K562 (cell line): Measurements from ENCODE around the gene SERPINA1. TPM values are rescaled to one million over a fixed set of nuclear protein-coding genes. Genes with fewer than 3 reads are reported as not detected.

Source experiments
- CREBBP ChIP-seq: IDR thresholded peaks from one replicate; pipeline ENCODE4 v1.6.1; 2012; ENCODE audit warnings: low read depth, mild to moderate bottlenecking, control low read depth, inconsistent platforms, low read length
- HMGN3 ChIP-seq: IDR thresholded peaks from 2 replicates; pipeline ENCODE4 v1.6.1; 2011; ENCODE audit warnings: borderline replicate concordance, low read depth, mild to moderate bottlenecking, mixed read lengths, low read length; ENCODE audit not compliant: insufficient read length; ENCODE audit errors: extremely low read depth
- MECOM ChIP-seq: fragments of 250-450 bp; sonication (Bioruptor Pico); IDR thresholded peaks from 2 replicates; pipeline ENCODE4 v1.8.0; 2022; ENCODE audit warnings: inconsistent platforms
- MEF2A ChIP-seq: IDR thresholded peaks from 2 replicates; pipeline ENCODE4 v1.6.1; 2011; ENCODE audit warnings: low read depth, mild to moderate bottlenecking, low read length, moderate library complexity; ENCODE audit not compliant: control insufficient read depth
- RBM22 ChIP-seq: fragments of 200-400 bp; formaldehyde crosslinking; IDR thresholded peaks from 2 replicates; pipeline ENCODE4 v1.6.1; 2018; ENCODE audit warnings: low read length, low read depth; ENCODE audit not compliant: poor library complexity, severe bottlenecking
- SMAD1 ChIP-seq: fragments of 150-350 bp; IDR thresholded peaks from 2 replicates; pipeline ENCODE4 v1.6.1; 2014; ENCODE audit warnings: low read length, low read depth; ENCODE audit not compliant: partially characterized antibody
- polyA plus RNA-seq, 8 experiments: library from polyadenylated mRNA; depleted of rRNA in 4 of 8; stranded (reverse) in 5 of 8; unstranded in 3 of 8; fragments of >200 nt; fragmentation: Nextera tagmentation in 2 of 8; fragmentation: Illumina TruSeq in 1 of 8; extraction: Ambion mirVana in 2 of 8; extraction: Trizol in 1 of 8; gene quantifications; 2 replicates each; pipeline versions ENCODE4 v1.2.1 to v1.2.3, GENCODE V29; 2011 to 2014; ENCODE audit warnings: inconsistent platforms in 1 of 8, missing spikeins in 1 of 8
- total RNA-seq, 7 experiments: library from RNA; depleted of rRNA in 6 of 7; stranded (reverse); fragments of >200 nt in 6 of 7; fragmentation: Illumina TruSeq in 2 of 7; extraction: Trizol in 2 of 7; gene quantifications; 2 replicates each; pipeline versions ENCODE4 v1.2.1 to v1.2.3, GENCODE V29; 2011 to 2021; ENCODE audit warnings: low replicate concordance in 1 of 7
- TF ChIP-seq, protein P1 (sequence below), 2 experiments: fragments of 450-650 bp in 1 of 2; sonication (generic) in 1 of 2; formaldehyde crosslinking in 1 of 2; IDR thresholded peaks; 2 replicates each; pipeline versions ENCODE4 v1.7.1 to v1.9.0; 2016 to 2022; ENCODE audit warnings: inconsistent platforms in 1 of 2, mild to moderate bottlenecking in 1 of 2, missing genetic modification reagents in 1 of 2
- TF ChIP-seq, protein P2 (sequence below): sonication (generic); formaldehyde crosslinking; IDR thresholded peaks from 2 replicates; pipeline ENCODE4 v1.8.1; 2023; ENCODE audit warnings: mild to moderate bottlenecking, missing genetic modification reagents

SERPINA1 gene
- total and polyA plus RNA-seq, 9 of the 15 experiments (the other 6 are each of a cell fraction or from before 2014, with no cell fraction given), result 4.1 TPM; not detected in 8

DNA sequence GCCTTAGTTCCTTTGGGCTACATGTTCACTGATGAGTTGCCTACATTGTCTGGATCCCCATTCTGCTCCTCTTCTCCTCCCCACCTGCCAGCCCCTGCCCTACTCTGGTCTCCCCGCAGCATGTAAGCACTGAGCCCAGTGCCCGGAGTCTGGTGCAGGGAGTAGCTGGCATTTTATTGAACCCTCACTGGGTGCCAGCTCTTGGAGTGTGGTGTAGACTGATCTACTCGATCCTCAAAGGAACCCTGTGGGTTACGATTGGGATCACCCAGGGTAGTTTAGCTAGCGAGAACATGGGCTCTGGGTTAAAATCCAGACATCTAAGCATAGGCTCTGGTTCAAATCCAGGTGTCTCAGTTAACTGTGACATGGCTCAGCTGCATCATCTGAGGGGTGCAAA, 56.9 kb downstream of the SERPINA1 start (continued):
- TF ChIP-seq, protein P1, sequence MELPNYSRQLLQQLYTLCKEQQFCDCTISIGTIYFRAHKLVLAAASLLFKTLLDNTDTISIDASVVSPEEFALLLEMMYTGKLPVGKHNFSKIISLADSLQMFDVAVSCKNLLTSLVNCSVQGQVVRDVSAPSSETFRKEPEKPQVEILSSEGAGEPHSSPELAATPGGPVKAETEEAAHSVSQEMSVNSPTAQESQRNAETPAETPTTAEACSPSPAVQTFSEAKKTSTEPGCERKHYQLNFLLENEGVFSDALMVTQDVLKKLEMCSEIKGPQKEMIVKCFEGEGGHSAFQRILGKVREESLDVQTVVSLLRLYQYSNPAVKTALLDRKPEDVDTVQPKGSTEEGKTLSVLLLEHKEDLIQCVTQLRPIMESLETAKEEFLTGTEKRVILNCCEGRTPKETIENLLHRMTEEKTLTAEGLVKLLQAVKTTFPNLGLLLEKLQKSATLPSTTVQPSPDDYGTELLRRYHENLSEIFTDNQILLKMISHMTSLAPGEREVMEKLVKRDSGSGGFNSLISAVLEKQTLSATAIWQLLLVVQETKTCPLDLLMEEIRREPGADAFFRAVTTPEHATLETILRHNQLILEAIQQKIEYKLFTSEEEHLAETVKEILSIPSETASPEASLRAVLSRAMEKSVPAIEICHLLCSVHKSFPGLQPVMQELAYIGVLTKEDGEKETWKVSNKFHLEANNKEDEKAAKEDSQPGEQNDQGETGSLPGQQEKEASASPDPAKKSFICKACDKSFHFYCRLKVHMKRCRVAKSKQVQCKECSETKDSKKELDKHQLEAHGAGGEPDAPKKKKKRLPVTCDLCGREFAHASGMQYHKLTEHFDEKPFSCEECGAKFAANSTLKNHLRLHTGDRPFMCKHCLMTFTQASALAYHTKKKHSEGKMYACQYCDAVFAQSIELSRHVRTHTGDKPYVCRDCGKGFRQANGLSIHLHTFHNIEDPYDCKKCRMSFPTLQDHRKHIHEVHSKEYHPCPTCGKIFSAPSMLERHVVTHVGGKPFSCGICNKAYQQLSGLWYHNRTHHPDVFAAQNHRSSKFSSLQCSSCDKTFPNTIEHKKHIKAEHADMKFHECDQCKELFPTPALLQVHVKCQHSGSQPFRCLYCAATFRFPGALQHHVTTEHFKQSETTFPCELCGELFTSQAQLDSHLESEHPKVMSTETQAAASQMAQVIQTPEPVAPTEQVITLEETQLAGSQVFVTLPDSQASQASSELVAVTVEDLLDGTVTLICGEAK (IDR thresholded peaks at IDR 0.05), result no peak
- TF ChIP-seq, protein P1 (CRISPR knock-in tag; IDR thresholded peaks at IDR 0.05), result no peak
- TF ChIP-seq CREBBP (no peak), RBM22 (no peak), SMAD1 (no peak), HMGN3 (no peak), MEF2A (no peak), MECOM (no peak)
- TF ChIP-seq, protein P2, sequence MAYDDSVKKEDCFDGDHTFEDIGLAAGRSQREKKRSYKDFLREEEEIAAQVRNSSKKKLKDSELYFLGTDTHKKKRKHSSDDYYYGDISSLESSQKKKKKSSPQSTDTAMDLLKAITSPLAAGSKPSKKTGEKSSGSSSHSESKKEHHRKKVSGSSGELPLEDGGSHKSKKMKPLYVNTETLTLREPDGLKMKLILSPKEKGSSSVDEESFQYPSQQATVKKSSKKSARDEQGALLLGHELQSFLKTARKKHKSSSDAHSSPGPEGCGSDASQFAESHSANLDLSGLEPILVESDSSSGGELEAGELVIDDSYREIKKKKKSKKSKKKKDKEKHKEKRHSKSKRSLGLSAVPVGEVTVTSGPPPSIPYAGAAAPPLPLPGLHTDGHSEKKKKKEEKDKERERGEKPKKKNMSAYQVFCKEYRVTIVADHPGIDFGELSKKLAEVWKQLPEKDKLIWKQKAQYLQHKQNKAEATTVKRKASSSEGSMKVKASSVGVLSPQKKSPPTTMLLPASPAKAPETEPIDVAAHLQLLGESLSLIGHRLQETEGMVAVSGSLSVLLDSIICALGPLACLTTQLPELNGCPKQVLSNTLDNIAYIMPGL (CRISPR knock-in tag), result no peak
